Muscle of arm (tissue), 12 donors: ENCODE measurements around the gene PHACTR4. TPM values are rescaled to one million over a fixed set of nuclear protein-coding genes. Genes with fewer than 3 reads are reported as not detected.
"Not testable (repeated sequence)": the region's sequence is repeated elsewhere in the genome, so short reads cannot be mapped to it uniquely, and the experiment has no call there.

Source experiments
- DNase-seq: peaks from one replicate; pipeline ENCODE4 v3.0.0-alpha.2; 2013
- polyA plus RNA-seq, 12 donors: library from polyadenylated mRNA; unstranded; fragments of 120-200 nt; gene quantifications; one replicate each; pipeline ENCODE4 v1.2.1, GENCODE V29; 2013; ENCODE audit not compliant: insufficient read length in 12 of 12

Gene PHACTR4
- polyA plus RNA-seq, 12 donors, result 24.5 to 112 (median 31.8) TPM

DNA sequence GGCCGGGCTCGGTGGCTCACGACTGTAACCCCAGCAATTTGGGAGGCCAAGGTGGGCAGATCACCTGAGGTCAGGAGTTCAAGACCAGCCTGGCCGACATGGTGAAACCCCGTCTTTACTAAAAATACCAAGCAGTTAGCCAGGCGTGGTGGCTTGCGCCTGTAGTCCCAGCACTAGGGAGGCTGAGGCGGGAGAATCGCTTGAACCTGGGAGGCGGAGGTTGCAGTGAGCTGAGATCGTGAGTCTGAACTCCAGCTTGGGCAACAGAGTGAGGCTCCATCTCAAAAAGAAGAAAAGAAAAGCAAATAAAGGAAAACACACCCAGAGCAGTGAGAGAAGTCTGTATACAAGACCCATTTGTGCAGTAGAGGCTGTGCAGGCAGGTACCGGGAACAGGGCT lies 151.3 kb downstream of the PHACTR4 start:
- DNase-seq, result not testable (repeated sequence)

DNA sequence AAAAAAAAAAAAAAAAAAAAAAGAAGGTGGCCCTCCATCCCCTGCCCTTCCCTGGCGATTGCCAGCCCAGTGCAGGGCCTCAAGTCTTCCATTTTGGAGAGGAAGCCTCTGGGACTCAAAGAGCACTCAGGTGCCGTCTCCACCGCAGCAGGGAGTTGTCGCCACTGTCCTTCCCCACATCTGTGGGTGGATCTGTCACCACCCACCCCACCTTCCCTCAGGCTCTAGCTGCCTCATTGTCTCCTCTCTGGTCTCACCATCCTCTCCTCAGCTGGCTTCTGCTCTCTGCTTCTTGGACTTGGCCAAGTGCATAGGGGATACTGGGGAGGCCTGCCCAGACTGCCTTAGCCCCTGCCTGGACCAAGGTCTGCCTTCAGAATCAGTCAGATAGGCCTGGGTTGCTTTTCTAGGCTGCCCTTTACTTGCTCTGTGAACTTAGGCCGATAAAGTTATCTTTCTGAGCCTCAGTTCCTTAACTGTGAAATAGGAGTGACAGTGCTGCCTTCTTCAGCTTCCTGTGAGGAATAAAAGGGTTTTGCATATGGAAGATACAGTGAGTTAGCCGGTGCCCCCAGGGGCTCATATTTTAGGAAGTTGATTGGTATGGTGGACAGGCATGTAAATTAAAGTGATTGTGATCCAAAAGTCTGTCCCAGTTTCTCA lies 152.1 kb downstream of the PHACTR4 start:
- no peak for DNase-seq

DNA sequence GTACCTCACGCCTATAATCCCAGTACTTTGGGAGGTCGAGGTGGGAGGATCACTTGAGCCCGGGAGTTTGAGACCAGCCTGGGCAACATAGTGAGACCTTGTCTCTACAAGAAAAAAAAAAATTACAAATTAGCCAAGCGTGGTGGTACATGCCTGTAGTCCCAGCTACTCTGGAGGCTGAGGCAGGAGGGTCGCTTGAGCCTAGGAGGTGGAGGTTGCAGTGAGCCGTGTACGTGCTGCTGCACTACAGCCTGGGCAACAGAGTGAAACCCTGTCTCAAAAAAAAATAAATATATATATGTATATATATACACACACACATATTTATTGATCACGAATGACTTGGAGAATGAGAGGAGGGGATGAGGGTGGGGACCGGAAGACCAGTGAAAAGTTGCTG lies 153.0 kb downstream of the PHACTR4 start:
- not testable (repeated sequence) for DNase-seq

DNA sequence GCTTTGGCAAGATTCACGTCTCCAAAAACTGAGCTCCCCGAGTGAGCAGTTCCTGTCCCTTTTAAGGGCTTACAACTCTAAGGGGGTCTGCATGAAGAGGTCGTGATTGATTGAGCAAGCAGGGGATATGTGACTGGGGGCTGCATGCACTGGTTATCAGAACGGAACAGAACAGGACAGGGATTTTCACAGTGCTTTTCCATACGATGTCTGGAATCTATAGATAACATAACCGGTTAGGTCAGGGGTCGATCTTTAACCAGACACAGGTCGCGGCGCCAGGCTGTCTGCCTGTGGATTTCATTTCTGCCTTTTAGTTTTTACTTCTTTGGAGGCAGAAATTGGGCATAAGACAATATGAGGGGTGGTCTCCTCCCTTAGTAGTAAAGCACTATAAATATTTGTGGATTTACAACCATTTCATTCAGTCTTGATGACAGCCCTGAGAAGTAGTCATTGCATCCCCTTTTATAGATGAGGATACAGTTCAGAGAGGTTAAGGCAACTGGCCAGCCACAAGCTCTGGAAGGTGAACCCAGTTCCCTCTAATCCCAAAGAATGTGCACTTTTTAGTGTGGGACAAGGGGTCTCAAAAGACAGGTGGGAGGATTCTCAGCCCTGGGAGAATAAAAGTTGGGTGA lies 155.6 kb downstream of the PHACTR4 start:
- not testable (repeated sequence) for DNase-seq

DNA sequence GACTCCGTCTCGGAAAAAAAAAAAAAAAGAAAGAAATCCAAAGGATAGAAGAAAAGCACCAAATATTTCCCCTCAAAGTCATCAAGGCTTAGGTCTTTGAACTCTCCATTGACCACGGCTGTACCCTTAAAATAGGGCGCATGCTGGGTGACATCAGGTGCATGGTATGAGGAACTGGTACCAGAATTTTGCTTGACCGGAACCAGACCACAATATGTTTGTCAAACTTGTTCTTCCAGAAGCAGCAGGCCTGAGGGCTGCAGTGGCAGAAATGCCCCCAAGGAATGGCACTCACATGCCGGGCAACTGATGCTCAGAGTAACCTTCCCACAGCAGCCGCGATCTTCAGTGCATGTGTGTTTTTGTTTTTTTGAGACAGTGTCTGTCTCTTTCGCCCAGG lies 157.3 kb downstream of the PHACTR4 start:
- DNase-seq, result no peak

DNA sequence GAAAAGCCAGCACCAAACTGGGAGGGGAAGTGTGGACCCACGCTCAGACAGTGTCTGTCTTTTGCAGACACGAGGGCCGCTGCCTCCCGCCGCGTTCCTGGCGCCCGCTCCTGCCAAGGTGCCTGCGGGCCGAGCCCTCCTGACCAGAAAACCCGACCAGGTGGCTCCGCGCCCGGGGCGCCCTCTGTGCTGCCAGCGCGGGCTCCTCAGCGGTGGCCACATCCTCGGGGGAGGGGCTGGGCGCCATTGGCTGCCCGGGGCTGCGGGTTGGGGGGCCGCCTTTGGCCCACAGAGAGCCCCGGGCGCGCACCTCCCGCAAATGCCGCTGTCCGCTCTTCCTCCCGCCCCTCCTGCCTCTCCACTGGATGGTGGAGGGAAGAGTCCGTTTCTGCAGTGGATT lies 160.9 kb downstream of the PHACTR4 start:
- DNase-seq, result no peak

DNA sequence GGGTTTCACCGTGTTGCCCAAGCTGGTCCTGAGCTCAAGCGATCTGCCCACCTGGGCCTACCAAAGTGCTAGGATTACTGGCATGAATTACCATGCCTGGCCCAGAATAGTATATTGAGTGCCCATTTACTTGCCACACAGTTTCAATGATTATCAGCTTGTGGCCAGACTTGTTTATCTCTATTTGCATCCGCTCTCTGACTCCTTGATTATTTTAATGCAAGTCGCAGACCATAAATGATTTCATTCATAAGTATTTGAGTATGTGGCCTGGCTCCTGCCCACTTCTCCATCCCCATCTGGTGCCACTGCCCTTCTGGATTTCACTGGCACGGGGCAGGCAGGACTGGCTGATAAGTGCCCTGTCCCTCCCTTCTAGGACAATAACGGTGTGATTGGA lies 165.1 kb downstream of the PHACTR4 start:
- DNase-seq, result no peak

DNA sequence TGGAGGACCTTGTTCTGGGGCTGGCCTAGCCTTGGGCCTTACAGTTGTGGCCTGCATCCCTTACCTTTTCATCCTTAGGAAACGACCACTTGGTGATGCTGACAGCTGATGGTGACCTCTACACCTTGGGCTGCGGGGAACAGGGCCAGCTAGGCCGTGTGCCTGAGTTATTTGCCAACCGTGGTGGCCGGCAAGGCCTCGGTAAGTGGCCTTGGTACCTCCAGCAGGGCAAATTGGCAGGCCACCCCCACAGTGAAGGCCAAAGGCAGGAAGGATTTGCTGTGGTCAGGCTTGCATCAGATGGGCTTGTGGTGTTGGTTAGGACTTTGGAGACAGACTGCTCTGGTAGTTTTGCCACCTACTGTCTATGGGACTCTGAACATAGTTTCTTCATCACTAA lies 165.6 kb downstream of the PHACTR4 start:
- no peak for DNase-seq

DNA sequence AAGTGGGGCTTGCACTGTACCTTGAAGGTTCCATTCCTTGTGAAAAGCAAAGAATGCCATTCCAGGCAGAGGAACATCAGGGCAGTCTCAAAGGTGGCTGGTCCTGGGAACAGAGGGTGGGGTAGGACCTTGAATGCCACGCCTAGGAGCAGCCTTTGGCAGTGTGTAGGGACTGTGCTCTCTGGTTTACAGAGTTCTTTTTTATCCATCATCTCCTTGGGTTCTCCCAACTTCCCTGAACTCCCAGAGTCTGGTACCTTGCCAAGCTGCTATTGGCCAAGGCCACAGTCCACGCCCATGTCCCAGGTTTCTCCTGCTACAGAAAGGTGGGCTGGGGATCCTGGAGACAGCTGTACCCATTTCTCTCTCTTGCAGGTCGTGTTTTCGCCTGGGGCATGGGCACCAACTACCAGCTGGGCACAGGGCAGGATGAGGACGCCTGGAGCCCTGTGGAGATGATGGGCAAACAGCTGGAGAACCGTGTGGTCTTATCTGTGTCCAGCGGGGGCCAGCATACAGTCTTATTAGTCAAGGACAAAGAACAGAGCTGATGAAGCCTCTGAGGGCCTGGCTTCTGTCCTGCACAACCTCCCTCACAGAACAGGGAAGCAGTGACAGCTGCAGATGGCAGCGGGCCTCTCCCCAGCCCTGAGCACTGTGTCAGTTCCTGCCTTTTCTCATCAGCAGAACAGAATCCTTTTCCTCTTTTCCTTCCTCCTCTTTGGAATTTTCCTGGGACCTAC lies 168.1 kb downstream of the PHACTR4 start:
- DNase-seq, result no peak

DNA sequence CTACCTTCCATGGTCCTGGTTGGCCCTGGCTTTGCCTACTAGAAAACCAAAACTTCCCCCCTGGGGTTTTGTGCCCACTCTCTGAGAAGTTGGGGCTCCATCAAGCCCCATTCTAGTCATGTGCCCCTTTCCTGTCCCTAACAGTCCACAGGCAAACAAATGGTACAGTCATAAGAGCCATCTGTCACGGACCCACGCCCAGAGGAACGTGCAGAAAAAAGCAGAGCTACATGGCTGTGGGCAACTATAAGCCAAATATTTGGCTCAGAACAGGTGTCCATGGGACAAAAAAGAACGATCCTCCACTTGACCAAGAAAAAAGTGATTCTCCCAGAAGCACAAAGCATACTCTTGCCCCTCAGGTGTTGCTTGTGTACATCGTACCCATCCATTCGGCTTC lies 168.7 kb downstream of the PHACTR4 start:
- DNase-seq, result no peak

DNA sequence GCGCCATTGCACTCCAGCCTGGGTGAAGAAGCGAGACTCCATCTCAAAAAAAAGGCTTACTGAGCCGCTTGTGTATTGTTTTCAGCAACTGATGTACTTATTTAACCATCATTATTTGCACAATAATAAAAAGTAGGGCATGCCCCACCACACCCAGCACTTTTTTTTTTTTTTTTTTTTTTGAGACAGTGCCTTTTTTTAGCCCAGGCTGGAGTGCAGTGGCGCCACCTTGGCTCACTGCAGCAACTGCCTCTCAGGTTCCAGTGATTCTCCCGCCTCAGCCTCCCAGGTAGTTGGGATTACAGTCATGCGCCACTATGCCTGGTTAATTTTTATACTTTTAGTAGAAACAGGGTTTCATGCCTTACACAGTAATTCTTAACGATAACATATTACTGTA lies 171.1 kb downstream of the PHACTR4 start:
- no peak for DNase-seq

DNA sequence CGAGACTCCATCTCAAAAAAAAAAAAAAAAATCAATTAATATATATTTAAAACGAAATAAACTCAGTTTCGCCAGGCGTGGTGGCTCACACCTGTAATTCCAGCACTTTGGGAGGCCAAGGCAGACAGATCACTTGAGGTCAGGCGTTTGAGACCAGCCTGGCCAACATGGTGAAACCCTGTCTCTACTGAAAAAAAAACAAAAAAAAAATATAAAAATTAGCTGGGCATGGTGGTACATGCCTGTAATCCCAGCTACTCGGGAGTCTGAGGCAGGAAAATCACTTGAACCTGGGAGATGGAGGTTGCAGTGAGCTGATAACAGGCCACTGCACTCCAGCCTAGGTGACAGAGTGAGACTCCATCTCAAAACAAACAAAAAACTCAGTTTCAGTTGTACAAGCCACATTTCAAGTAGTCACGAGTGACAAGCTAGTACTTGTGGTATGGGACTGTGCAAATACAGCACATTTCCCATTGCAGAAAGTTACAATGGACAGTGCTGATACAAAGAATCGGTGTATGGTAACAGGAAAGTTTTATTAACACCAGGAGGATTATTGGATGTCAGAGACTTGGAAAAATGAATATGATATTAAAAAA lies 172.0 kb downstream of the PHACTR4 start:
- DNase-seq, result not testable (repeated sequence)

DNA sequence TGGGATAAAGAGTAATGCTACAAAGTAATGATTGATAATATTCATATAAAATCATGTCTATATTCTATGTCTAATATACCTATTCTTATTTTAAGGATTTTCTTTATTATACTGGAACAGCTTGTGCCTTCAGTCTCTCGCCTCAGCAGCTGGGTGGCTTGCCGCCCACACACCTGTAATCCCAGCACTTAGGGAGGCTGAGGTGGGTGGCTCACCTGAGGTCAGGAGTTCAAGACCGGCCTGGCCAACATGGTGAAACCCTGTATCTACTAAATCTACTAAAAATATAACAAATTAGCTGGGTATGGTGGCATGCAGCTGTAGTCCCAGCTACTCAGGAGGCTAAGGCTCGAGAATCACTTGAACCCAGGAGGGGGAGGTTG lies 175.7 kb downstream of the PHACTR4 start:
- no peak for DNase-seq

DNA sequence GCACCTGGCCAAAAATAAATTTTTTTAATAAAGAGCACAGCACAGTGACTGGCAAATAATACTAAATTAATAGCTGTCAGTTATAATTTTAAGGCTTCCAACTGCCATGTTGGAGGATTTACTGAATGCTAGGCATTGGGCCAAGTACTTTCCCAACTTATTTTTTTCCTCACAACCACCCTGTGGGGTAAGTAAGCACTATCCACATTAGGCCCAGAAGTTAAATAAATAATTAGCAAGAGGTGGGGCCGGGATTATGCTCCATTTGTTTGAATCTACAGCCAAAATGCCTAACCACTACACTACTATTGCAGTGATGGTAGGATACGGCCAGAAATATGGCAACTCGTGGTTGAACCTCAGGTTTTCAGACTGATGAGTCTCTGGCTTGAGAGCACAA lies 178.8 kb downstream of the PHACTR4 start:
- no peak for DNase-seq

Other genes starting within 250 kb of the PHACTR4 start
- 1 to 10 TPM in 10 of 12 donors, not detected in 2; 1.1 to 4.1 (median 1.8) TPM for gene PTAFR, start 193.1 kb upstream of the PHACTR4 start, polyA plus RNA-seq
- gene DNAJC8, start 136.7 kb upstream of the PHACTR4 start, polyA plus RNA-seq, result 100 to 1,000 TPM in 2 of 12 donors, 10 to 100 TPM in 9, not detected in 1; 63.6 to 115 (median 92.1) TPM
- gene ATP5IF1, start 133.6 kb upstream of the PHACTR4 start, polyA plus RNA-seq, result 100 to 1,000 TPM in 2 of 12 donors, 10 to 100 TPM in 9, not detected in 1; 68.9 to 176 (median 80.3) TPM
- 1 to 10 TPM in 11 of 12 donors, not detected in 1; 2.3 to 4.7 (median 3.1) TPM for gene SESN2, start 110.2 kb upstream of the PHACTR4 start, polyA plus RNA-seq
- 10 to 100 TPM in 10 of 12 donors, 1 to 10 TPM in 1, not detected in 1; 9.2 to 38.2 (median 13.3) TPM for gene MED18, start 40.7 kb upstream of the PHACTR4 start, polyA plus RNA-seq
- gene RCC1, start 136.3 kb downstream of the PHACTR4 start, polyA plus RNA-seq, result 10 to 100 TPM in 11 of 12 donors, not detected in 1; 18.9 to 40.3 (median 24.7) TPM
- gene TRNAU1AP, start 183.3 kb downstream of the PHACTR4 start, polyA plus RNA-seq, result 10 to 100 TPM in 10 of 12 donors, not detected in 2; 17.0 to 24.4 (median 20.4) TPM
- gene RAB42, start 222.5 kb downstream of the PHACTR4 start, polyA plus RNA-seq, result 10 to 100 TPM in 1 of 12 donors, 1 to 10 TPM in 9, not detected in 2; 5.3 to 10.1 (median 6.8) TPM